Measurements from ENCODE around the gene CAPN10.

The CAPN10 gene

GRCh38 chr2:240570531-240571313 is 15.8 kb upstream of the CAPN10 start:
- TF ChIP-seq POLR2AphosphoS5 (IDR thresholded peaks at IDR 0.05; ENCODE audit: low read depth, low read length): no peak
- TF ChIP-seq TAF1 (IDR thresholded peaks at IDR 0.05; ENCODE audit: borderline replicate concordance, low read depth, low read length): no peak
- TF ChIP-seq POLR2A (IDR thresholded peaks at IDR 0.05; ENCODE audit: low read depth, low read length): no peak
- no peak for DNase-seq (ENCODE audit: insufficient read length)
- no peak for FAIRE-seq

GRCh38 chr2:240571314-240571973 is 15.1 kb upstream of the CAPN10 start:
- DNase-seq (ENCODE audit: insufficient read length) (no peak), FAIRE-seq (no peak)
- no peak for TF ChIP-seq POLR2A (IDR thresholded peaks at IDR 0.05; ENCODE audit: low read depth, low read length)
- TF ChIP-seq POLR2AphosphoS5 (IDR thresholded peaks at IDR 0.05; ENCODE audit: low read depth, low read length): no peak
- no peak for TF ChIP-seq TAF1 (IDR thresholded peaks at IDR 0.05; ENCODE audit: borderline replicate concordance, low read depth, low read length)

- FAIRE-seq (no peak), DNase-seq (ENCODE audit: insufficient read length) (no peak)
- no peak for TF ChIP-seq TAF1 (IDR thresholded peaks at IDR 0.05; ENCODE audit: borderline replicate concordance, low read depth, low read length)
- no peak for TF ChIP-seq POLR2AphosphoS5 (IDR thresholded peaks at IDR 0.05; ENCODE audit: low read depth, low read length)
- TF ChIP-seq POLR2A (IDR thresholded peaks at IDR 0.05; ENCODE audit: low read depth, low read length): no peak
These were observed 14.1 kb upstream of the CAPN10 start for GRCh38 chr2:240572141-240573031.

DNA sequence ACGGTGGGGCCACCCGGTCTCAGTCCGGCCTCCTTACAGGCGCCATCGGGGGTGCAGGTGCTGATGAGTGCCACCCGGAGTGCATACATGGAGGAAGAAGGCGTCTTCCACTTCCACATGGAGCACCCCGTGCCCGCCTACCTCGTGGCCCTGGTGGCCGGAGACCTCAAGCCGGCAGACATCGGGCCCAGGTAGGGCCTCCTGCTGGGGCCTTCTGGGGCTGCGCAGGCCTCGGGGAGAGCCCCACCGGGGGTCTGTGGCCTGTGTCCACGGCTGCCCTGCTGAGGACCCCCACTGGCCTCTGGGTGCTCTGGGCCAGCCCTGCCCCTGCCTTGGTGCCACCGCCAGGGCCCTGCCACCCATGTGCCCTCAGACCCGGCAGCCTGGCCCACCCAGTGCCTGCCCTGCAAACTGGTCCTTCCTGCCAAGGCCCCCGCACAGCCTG is 13.4 kb upstream of the CAPN10 start:
- no peak for TF ChIP-seq POLR2AphosphoS5 (IDR thresholded peaks at IDR 0.05; ENCODE audit: low read depth, low read length)
- no peak for TF ChIP-seq POLR2A (IDR thresholded peaks at IDR 0.05; ENCODE audit: low read depth, low read length)
- no peak for TF ChIP-seq TAF1 (IDR thresholded peaks at IDR 0.05; ENCODE audit: borderline replicate concordance, low read depth, low read length)
- no peak for FAIRE-seq
- no peak for DNase-seq (ENCODE audit: insufficient read length)

DNA sequence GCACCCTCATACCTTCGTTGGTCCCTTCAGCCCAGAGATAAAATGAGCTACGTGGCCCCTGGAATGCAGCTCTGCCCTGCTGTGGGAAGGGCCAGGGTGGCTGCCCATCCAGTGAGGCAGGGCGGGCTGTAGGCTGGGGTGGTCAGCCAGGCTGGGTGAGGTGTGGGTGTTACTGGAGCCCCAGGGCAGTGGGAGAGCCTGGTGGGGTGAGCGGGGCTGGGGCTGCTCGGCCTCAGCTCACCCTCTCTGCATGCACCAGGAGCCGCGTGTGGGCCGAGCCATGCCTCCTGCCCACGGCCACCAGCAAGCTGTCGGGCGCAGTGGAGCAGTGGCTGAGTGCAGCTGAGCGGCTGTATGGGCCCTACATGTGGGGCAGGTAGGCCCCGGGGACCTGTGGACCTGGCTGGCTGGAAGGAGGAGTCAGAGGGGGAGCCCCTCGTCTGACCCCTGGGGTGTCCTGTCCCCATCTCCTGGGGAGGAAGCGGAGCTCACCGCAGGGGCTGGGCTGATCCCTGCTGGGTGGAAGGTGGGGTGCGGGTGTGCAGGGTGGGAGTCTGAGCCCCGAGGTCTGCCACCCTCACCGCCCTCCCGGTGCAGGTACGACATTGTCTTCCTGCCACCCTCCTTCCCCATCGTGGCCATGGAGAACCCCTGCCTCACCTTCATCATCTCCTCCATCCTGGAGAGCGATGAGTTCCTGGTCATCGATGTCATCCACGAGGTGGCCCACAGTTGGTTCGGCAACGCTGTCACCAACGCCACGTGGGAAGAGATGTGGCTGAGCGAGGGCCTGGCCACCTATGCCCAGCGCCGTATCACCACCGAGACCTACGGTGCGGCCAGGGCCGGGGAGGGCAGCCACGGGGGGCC is 12.8 kb upstream of the CAPN10 start:
- DNase-seq (ENCODE audit: insufficient read length): no peak
- no peak for TF ChIP-seq POLR2A (IDR thresholded peaks at IDR 0.05; ENCODE audit: low read depth, low read length)
- TF ChIP-seq TAF1 (IDR thresholded peaks at IDR 0.05; ENCODE audit: borderline replicate concordance, low read depth, low read length): no peak
- no peak for TF ChIP-seq POLR2AphosphoS5 (IDR thresholded peaks at IDR 0.05; ENCODE audit: low read depth, low read length)
- FAIRE-seq: no peak

- DNase-seq (ENCODE audit: insufficient read length): no peak
- no peak for TF ChIP-seq TAF1 (IDR thresholded peaks at IDR 0.05; ENCODE audit: borderline replicate concordance, low read depth, low read length)
- no peak for TF ChIP-seq POLR2AphosphoS5 (IDR thresholded peaks at IDR 0.05; ENCODE audit: low read depth, low read length)
- FAIRE-seq: no peak
These were observed 12.0 kb upstream of the CAPN10 start for GRCh38 chr2:240574386-240575100.

GRCh38 chr2:240575101-240575965 is 11.2 kb upstream of the CAPN10 start:
- TF ChIP-seq POLR2A (IDR thresholded peaks at IDR 0.05; ENCODE audit: low read depth, low read length) (0 out of 2 replicates have a peak, but pooled peaks have one; percentile 10), POLR2AphosphoS5 (IDR thresholded peaks at IDR 0.05; ENCODE audit: low read depth, low read length) (no peak)
- FAIRE-seq: no peak

DNA sequence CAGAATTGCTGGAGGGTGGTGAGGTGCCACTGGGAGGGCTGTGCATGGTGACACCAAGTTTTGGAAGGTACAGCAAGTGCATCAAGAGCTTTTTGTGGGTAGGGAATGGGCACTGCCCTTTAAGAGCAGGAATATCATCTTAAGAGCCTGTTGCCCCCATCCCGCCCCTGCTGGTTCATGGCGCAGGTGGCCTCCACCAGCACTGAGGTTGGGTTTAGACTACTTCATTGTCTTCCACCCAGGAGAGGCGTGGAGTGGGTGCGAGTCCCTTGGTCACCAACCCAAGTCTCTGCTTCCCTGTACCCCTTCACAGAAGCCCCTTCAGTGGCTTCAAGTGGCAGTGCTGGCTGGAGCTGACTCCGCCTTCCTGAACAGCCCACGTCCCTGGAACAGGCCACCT is 10.5 kb upstream of the CAPN10 start:
- TF ChIP-seq POLR2A (IDR thresholded peaks at IDR 0.05; ENCODE audit: low read depth, low read length) (no peak), POLR2AphosphoS5 (IDR thresholded peaks at IDR 0.05; ENCODE audit: low read depth, low read length) (no peak), TAF1 (IDR thresholded peaks at IDR 0.05; ENCODE audit: borderline replicate concordance, low read depth, low read length) (no peak)
- no peak for FAIRE-seq
- DNase-seq (ENCODE audit: insufficient read length): no peak

More at GRCh38 chr2:240575101-240575965, 11.2 kb upstream of the CAPN10 start:
- no peak for DNase-seq (ENCODE audit: insufficient read length)

- no peak for FAIRE-seq
- TF ChIP-seq POLR2AphosphoS5 (IDR thresholded peaks at IDR 0.05; ENCODE audit: low read depth, low read length) (no peak), POLR2A (IDR thresholded peaks at IDR 0.05; ENCODE audit: low read depth, low read length) (no peak), TAF1 (IDR thresholded peaks at IDR 0.05; ENCODE audit: borderline replicate concordance, low read depth, low read length) (no peak)
- no peak for DNase-seq (ENCODE audit: insufficient read length)
These were observed 9.9 kb upstream of the CAPN10 start for GRCh38 chr2:240576436-240577205.

All from GM12892 (cell line).